HCT116 (cell line): ENCODE results near the gene ASCL5.

ENCODE experiments used
- RAD21 ChIP-seq: IDR thresholded peaks from 2 replicates; pipeline ENCODE4 v1.6.1; 2012; ENCODE audit warnings: low read depth, mild to moderate bottlenecking
- TF ChIP-seq, protein P1 (sequence below), 3 experiments: fragments of 200-600 bp in 1 of 3; sonication (generic) in 1 of 3; IDR thresholded peaks in 2 of 3; conservative IDR thresholded peaks in 1 of 3; 2 replicates each; pipeline ENCODE4 v1.5.1; 2012 to 2017; ENCODE audit warnings: low read depth in 2 of 3, low read length in 2 of 3, antibody characterized with exemption in 1 of 3, borderline replicate concordance in 1 of 3, control low read depth in 1 of 3, mild to moderate bottlenecking in 1 of 3, mixed read lengths in 1 of 3, mixed run types in 1 of 3, moderate library complexity in 1 of 3; ENCODE audit not compliant: insufficient read depth in 1 of 3

DNA sequence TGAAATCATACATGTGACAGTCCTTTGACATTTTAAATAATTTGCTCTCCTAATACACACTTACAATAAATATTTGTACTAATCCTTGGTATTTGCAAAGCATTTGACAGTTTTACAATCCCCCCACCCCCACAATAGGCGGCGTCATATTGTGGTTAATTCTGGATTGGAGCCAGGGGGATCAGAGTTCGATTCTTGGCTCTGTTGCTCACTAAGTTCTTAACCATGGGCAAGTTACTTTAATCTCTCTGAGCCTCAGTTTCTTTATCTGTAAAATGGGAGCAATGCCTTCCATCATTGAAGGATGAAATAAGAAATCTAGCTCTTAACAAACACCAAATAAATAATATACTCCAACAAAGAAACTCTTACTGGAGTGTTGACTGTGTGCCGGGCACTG lies 38.6 kb downstream of the ASCL5 start:
- TF ChIP-seq, protein P1, sequence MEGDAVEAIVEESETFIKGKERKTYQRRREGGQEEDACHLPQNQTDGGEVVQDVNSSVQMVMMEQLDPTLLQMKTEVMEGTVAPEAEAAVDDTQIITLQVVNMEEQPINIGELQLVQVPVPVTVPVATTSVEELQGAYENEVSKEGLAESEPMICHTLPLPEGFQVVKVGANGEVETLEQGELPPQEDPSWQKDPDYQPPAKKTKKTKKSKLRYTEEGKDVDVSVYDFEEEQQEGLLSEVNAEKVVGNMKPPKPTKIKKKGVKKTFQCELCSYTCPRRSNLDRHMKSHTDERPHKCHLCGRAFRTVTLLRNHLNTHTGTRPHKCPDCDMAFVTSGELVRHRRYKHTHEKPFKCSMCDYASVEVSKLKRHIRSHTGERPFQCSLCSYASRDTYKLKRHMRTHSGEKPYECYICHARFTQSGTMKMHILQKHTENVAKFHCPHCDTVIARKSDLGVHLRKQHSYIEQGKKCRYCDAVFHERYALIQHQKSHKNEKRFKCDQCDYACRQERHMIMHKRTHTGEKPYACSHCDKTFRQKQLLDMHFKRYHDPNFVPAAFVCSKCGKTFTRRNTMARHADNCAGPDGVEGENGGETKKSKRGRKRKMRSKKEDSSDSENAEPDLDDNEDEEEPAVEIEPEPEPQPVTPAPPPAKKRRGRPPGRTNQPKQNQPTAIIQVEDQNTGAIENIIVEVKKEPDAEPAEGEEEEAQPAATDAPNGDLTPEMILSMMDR (IDR thresholded peaks at IDR 0.05 in 2 of 3, conservative IDR thresholded peaks at IDR 0.05 in 1 of 3; ENCODE audit: borderline replicate concordance in 1 of 3, insufficient read depth in 1 of 3, low read depth in 2 of 3, low read length in 2 of 3), result no peak
- no peak for TF ChIP-seq RAD21
